Neural progenitor cell (in vitro differentiated cells): ENCODE data around the gene NFS1.
"Not testable (repeated sequence)": the region's sequence is repeated elsewhere in the genome, so short reads cannot be mapped to it uniquely, and the experiment has no call there.

Source experiments
- EZH2 ChIP-seq: fragments of 200-600 bp; sonication (generic); IDR thresholded peaks from 2 replicates; pipeline ENCODE4 v1.6.1; 2017; ENCODE audit warnings: antibody characterized with exemption, mild to moderate bottlenecking, moderate library complexity
- EZH2phosphoT487 ChIP-seq: fragments of 200-600 bp; sonication (generic); IDR thresholded peaks from 2 replicates; pipeline ENCODE4 v1.6.1; 2017; ENCODE audit warnings: antibody characterized with exemption
- TF ChIP-seq, protein P1 (sequence below): fragments of 200-600 bp; sonication (generic); IDR thresholded peaks from 2 replicates; pipeline ENCODE4 v1.5.1; 2017; ENCODE audit warnings: antibody characterized with exemption, mild to moderate bottlenecking

- not testable (repeated sequence) for TF ChIP-seq EZH2, EZH2phosphoT487
- TF ChIP-seq, protein P1, sequence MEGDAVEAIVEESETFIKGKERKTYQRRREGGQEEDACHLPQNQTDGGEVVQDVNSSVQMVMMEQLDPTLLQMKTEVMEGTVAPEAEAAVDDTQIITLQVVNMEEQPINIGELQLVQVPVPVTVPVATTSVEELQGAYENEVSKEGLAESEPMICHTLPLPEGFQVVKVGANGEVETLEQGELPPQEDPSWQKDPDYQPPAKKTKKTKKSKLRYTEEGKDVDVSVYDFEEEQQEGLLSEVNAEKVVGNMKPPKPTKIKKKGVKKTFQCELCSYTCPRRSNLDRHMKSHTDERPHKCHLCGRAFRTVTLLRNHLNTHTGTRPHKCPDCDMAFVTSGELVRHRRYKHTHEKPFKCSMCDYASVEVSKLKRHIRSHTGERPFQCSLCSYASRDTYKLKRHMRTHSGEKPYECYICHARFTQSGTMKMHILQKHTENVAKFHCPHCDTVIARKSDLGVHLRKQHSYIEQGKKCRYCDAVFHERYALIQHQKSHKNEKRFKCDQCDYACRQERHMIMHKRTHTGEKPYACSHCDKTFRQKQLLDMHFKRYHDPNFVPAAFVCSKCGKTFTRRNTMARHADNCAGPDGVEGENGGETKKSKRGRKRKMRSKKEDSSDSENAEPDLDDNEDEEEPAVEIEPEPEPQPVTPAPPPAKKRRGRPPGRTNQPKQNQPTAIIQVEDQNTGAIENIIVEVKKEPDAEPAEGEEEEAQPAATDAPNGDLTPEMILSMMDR: not testable (repeated sequence)
Observed at GRCh38 chr20:35723275-35723639, 24.1 kb upstream of the NFS1 start.
